ENCODE results near the gene MISP3.

GRCh38 chr19:14122924-14123323, 50.3 kb downstream of the MISP3 start:
- TF ChIP-seq CTCF (IDR thresholded peaks at IDR 0.05; ENCODE audit: control extremely low read depth in 1 of 3, insufficient read depth in 1 of 3, low read depth in 1 of 3, low read length in 3 of 3) (no peak), GTF2F1 (IDR thresholded peaks at IDR 0.05; ENCODE audit: borderline replicate concordance, low read depth, low read length) (no peak), TAF1 (IDR thresholded peaks at IDR 0.05; ENCODE audit: low read depth, low read length) (no peak), CBX8 (IDR thresholded peaks at IDR 0.05; ENCODE audit: borderline replicate concordance, low read depth, low read length) (no peak), RBBP5 (IDR thresholded peaks at IDR 0.05; ENCODE audit: borderline replicate concordance, low read depth, low read length) (no peak), JUN (IDR thresholded peaks at IDR 0.05; ENCODE audit: low read depth, low read length) (no peak), CHD2 (IDR thresholded peaks at IDR 0.05; ENCODE audit: low read length) (no peak), CBX5 (IDR thresholded peaks at IDR 0.05; ENCODE audit: low read depth, low read length) (no peak), RAD21 (IDR thresholded peaks at IDR 0.05 in 1 of 2, conservative IDR thresholded peaks at IDR 0.05 in 1 of 2; ENCODE audit: low read depth in 2 of 2, low read length in 2 of 2) (no peak), POLR2A (IDR thresholded peaks at IDR 0.05; ENCODE audit: control extremely low read depth in 1 of 2, low read depth in 2 of 2, low read length in 2 of 2) (no peak)
